Spleen (tissue), 7 donors: Measurements from ENCODE around the gene PDILT.

Experiments used
- POLR2A ChIP-seq, 3 donors: fragments of 450-650 bp; IDR thresholded peaks; one replicate each; pipeline ENCODE4 v1.5.1; 2017; ENCODE audit warnings: antibody characterized with exemption in 3 of 3, mild to moderate bottlenecking in 1 of 3
- POLR2AphosphoS5 ChIP-seq, 3 donors: sonication (generic); formaldehyde crosslinking; IDR thresholded peaks; one replicate each; pipeline ENCODE4 v1.5.1; 2017; ENCODE audit warnings: antibody characterized with exemption in 3 of 3
- TF ChIP-seq, protein P1 (sequence below), 11 experiments: fragments of 200-600 bp in 7 of 11; fragments of 450-650 bp in 4 of 11; sonication (generic) in 4 of 11; IDR thresholded peaks in 8 of 11; conservative IDR thresholded peaks in 3 of 11; 1 replicate in 7 of 11; 2 replicates in 4 of 11; pipeline versions ENCODE4 v1.4.0 to v1.8.0; 2016 to 2021; ENCODE audit warnings: antibody characterized with exemption in 11 of 11, inconsistent platforms in 4 of 11, mild to moderate bottlenecking in 1 of 11
- donor health status: DM: no; HTN: no; CAD: no; lungs with moderate emphysema.
- donor health status: DM: no; HTN: no; CAD: no.
- donor health status: DM: no; HTN: no; CAD: no.

GRCh38 chr16:20380782-20381181 lies 23.8 kb downstream of the PDILT start:
- TF ChIP-seq, protein P1, sequence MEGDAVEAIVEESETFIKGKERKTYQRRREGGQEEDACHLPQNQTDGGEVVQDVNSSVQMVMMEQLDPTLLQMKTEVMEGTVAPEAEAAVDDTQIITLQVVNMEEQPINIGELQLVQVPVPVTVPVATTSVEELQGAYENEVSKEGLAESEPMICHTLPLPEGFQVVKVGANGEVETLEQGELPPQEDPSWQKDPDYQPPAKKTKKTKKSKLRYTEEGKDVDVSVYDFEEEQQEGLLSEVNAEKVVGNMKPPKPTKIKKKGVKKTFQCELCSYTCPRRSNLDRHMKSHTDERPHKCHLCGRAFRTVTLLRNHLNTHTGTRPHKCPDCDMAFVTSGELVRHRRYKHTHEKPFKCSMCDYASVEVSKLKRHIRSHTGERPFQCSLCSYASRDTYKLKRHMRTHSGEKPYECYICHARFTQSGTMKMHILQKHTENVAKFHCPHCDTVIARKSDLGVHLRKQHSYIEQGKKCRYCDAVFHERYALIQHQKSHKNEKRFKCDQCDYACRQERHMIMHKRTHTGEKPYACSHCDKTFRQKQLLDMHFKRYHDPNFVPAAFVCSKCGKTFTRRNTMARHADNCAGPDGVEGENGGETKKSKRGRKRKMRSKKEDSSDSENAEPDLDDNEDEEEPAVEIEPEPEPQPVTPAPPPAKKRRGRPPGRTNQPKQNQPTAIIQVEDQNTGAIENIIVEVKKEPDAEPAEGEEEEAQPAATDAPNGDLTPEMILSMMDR (IDR thresholded peaks at IDR 0.05 in 8 of 11, conservative IDR thresholded peaks at IDR 0.05 in 3 of 11): no peak
- no peak for TF ChIP-seq POLR2A (IDR thresholded peaks at IDR 0.05)
- no peak for TF ChIP-seq POLR2AphosphoS5 (IDR thresholded peaks at IDR 0.05)
